PC-9 (cell line): ENCODE results near the gene ELK4. TPM values are rescaled to one million over a fixed set of nuclear protein-coding genes. Genes with fewer than 3 reads are reported as not detected.
A peak's percentile ranks its signal among the peaks of the same experiment; 100 is the strongest.

Experiments
- BruUV-seq: library from RNA; stranded (reverse); fragments of 400-500 nt; replicated peaks from 2 replicates; lab custom pipeline; 2021; lab: Mats Ljungman, UMichigan
- CTCF ChIA-PET: fragments of 300-600 bp; sonication (Branson Sonifier 250); formaldehyde crosslinking; loops from one replicate; lab custom pipeline; 2022; ENCODE audit warnings: antibody characterized with exemption; lab: Charles Lee
- POLR2A ChIA-PET: fragments of 300-600 bp; sonication (Branson Sonifier 250); formaldehyde crosslinking; loops from one replicate; lab custom pipeline; 2022; ENCODE audit warnings: antibody characterized with exemption; ENCODE audit not compliant: unreplicated experiment; lab: Charles Lee
- DNase-seq, 2 experiments: peaks; one replicate each; pipeline versions ENCODE4 v3.0.0 to v3.0.0-alpha.2; 2015 to 2022; ENCODE audit warnings: mixed read lengths in 1 of 2
- H2AFZ ChIP-seq: fragments of 200-600 bp; sonication (generic); 2 replicates; pipeline ENCODE4 v1.8.1; 2017; ENCODE audit warnings: antibody characterized with exemption
- H3F3A ChIP-seq: fragments of 200-600 bp; sonication (generic); 2 replicates; pipeline ENCODE4 v1.8.1; 2017; ENCODE audit warnings: antibody characterized with exemption, mild to moderate bottlenecking, low read depth; ENCODE audit not compliant: insufficient read depth
- H3K27ac ChIP-seq: fragments of 200-600 bp; sonication (generic); 2 replicates; pipeline ENCODE4 v1.6.1; 2016; ENCODE audit warnings: mixed run types
- H3K27me3 ChIP-seq: fragments of 200-600 bp; sonication (generic); 2 replicates; pipeline ENCODE4 v1.6.1; 2016; ENCODE audit warnings: low read depth, mixed run types; ENCODE audit not compliant: insufficient read depth
- H3K36me3 ChIP-seq: fragments of 200-600 bp; sonication (generic); 2 replicates; pipeline ENCODE4 v1.6.1; 2016; ENCODE audit warnings: low read depth, mixed run types
- H3K4me1 ChIP-seq: fragments of 200-600 bp; sonication (generic); replicated peaks from 2 replicates; pipeline ENCODE4 v1.6.1; 2016; ENCODE audit warnings: mixed run types; ENCODE audit not compliant: insufficient read depth
- H3K4me2 ChIP-seq: fragments of 200-600 bp; sonication (generic); 2 replicates; pipeline ENCODE4 v1.6.1; 2017; ENCODE audit warnings: mixed run types
- H3K4me3 ChIP-seq: fragments of 200-600 bp; sonication (generic); 2 replicates; pipeline ENCODE4 v1.6.1; 2016; ENCODE audit warnings: mixed run types
- H3K79me2 ChIP-seq: fragments of 200-600 bp; sonication (generic); 2 replicates; pipeline ENCODE4 v1.6.1; 2017; ENCODE audit warnings: low read depth, mixed run types
- H3K9me2 ChIP-seq: fragments of 200-600 bp; sonication (generic); 2 replicates; pipeline ENCODE4 v1.8.1; 2017; ENCODE audit warnings: mild to moderate bottlenecking; ENCODE audit not compliant: insufficient read depth
- H3K9me3 ChIP-seq: fragments of 200-600 bp; sonication (generic); 2 replicates; pipeline ENCODE4 v1.8.1; 2016; ENCODE audit warnings: low read depth; ENCODE audit not compliant: insufficient read depth
- H4K20me1 ChIP-seq: fragments of 200-600 bp; sonication (generic); 2 replicates; pipeline ENCODE4 v1.8.1; 2017; ENCODE audit not compliant: insufficient read depth
- EZH2 ChIP-seq: fragments of 200-600 bp; sonication (generic); IDR thresholded peaks from 2 replicates; pipeline ENCODE4 v1.8.0; 2017; ENCODE audit warnings: antibody characterized with exemption, low read depth
- intact Hi-C: fragments of 100-400 bp; cut with micrococcal nuclease; formaldehyde crosslinking; loops from one replicate; pipeline ENCODE4 v1.10.0; 2022; ENCODE audit not compliant: unreplicated experiment
- total RNA-seq: library from RNA; stranded (reverse); gene quantifications from 2 replicates; pipeline ENCODE4 v1.2.3, GENCODE V29; 2021
- TF ChIP-seq, protein P1 (sequence below): fragments of 200-600 bp; sonication (generic); conservative IDR thresholded peaks from 2 replicates; pipeline ENCODE4 v1.6.1; 2017; ENCODE audit warnings: mixed run types, antibody characterized with exemption, mild to moderate bottlenecking, moderate library complexity

ELK4 gene
- total RNA-seq, 1 experiment from 2014 or later = 48.1 TPM

DNA sequence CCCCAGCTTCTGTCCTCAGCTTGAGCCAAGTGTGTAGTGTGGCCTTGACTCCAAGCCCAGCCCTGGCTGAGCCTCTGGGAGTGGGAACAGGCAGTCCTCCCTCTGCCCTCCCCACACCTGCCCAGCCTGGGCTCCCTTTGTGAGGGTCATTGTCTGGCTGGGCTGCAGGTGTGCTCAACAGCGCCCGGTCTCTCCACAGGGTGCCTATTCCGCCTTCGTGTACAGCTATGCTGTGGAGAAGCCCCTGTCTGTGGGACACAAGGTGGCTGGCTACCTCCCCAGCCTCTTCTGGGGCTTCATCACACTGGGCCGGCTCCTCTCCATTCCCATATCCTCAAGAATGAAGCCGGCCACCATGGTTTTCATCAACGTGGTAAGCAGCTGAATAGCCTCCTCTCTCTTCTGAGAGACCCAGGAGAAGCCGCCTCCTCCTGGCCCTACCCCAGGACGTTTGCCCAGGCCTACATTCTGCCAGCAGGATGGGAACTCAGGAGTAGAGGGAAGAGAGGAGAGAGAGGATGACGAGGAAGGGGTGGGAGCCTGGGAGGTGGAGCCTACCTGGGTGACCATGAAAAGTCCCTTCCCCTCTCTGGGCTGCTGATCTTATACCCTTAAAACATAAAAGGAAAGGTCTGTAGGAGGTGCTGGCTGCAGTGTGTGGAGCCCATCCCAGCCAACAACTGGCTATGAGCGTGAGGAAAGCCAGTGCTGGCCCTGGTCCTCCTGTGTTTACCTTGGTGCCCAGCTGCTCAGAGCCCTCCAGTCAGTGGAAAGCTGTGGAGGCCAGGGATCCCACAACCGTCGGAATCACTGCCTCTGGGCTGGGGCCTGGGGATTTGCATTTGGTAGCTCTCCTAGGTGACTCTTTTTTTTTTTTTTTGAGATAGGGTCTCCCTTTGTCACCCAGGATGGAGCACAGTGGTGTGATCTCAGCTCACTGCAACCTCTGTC is 45.7 kb downstream of the ELK4 start:
- Histone ChIP-seq H3K9me2 (peaks cover 5% of the 10 kb centered on the region; the same call in 1 of the 2 replicates), H3K27me3 (no peaks in the 10 kb centered on the region), H2AFZ (no peak overlapping the region), H3K9me3 (no peaks in the 10 kb centered on the region), H4K20me1 (no peaks in the 10 kb centered on the region), H3K36me3 (no peaks in the 10 kb centered on the region), H3K4me3 (no peak overlapping the region), H3K4me1 (peaks cover 24% of the 10 kb centered on the region), H3K27ac (no peak overlapping the region), H3F3A (peaks cover 5% of the 10 kb centered on the region; the same call in 1 of the 2 replicates), H3K4me2 (peak overlapping the region; percentile 28), H3K79me2 (no peaks in the 10 kb centered on the region)
- no TSS peak for BruUV-seq
- POLR2A ChIA-PET = no interaction called here
- TF ChIP-seq, protein P1, sequence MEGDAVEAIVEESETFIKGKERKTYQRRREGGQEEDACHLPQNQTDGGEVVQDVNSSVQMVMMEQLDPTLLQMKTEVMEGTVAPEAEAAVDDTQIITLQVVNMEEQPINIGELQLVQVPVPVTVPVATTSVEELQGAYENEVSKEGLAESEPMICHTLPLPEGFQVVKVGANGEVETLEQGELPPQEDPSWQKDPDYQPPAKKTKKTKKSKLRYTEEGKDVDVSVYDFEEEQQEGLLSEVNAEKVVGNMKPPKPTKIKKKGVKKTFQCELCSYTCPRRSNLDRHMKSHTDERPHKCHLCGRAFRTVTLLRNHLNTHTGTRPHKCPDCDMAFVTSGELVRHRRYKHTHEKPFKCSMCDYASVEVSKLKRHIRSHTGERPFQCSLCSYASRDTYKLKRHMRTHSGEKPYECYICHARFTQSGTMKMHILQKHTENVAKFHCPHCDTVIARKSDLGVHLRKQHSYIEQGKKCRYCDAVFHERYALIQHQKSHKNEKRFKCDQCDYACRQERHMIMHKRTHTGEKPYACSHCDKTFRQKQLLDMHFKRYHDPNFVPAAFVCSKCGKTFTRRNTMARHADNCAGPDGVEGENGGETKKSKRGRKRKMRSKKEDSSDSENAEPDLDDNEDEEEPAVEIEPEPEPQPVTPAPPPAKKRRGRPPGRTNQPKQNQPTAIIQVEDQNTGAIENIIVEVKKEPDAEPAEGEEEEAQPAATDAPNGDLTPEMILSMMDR = no peak
- no peak for TF ChIP-seq EZH2
- intact Hi-C loops = loop anchor here (10.0 kb wide), 1 partner anchor 329 kb away; no protein-coding TSS in a partner anchor
- DNase-seq = no peak
- CTCF ChIA-PET = interaction anchor here (0.6 to 0.8 kb wide), 2 partner anchors 42 to 69 kb away, joined by 3 to 12 read pairs; no protein-coding TSS in a partner anchor

GRCh38 chr1:205585169-205585834 is 46.5 kb downstream of the ELK4 start:
- Histone ChIP-seq H3K9me3 (no peaks in the 10 kb centered on the region), H3K9me2 (peaks cover 5% of the 10 kb centered on the region; the same call in 1 of the 2 replicates), H4K20me1 (no peaks in the 10 kb centered on the region), H3K4me1 (peaks cover 32% of the 10 kb centered on the region), H3K27me3 (no peaks in the 10 kb centered on the region), H3K36me3 (no peaks in the 10 kb centered on the region), H3K4me3 (no peak overlapping the region), H3K4me2 (peak overlapping the region; percentile 28), H3K79me2 (no peaks in the 10 kb centered on the region), H3K27ac (no peak overlapping the region), H3F3A (peaks cover 5% of the 10 kb centered on the region; the same call in 1 of the 2 replicates), H2AFZ (no peak overlapping the region)
- BruUV-seq = no TSS peak
- TF ChIP-seq EZH2 = no peak
- TF ChIP-seq, protein P1 = no peak
- ChIA-PET POLR2A (no interaction called here), CTCF (interaction anchor here (0.6 to 0.8 kb wide), 3 partner anchors 42 to 72 kb away, joined by 3 to 12 read pairs (median 4); no protein-coding TSS in a partner anchor)
- DNase-seq = peak in 1 of 2 experiments; percentile 56
- intact Hi-C loops = loop anchor here (10.0 kb wide), 1 partner anchor 329 kb away; no protein-coding TSS in a partner anchor

DNA sequence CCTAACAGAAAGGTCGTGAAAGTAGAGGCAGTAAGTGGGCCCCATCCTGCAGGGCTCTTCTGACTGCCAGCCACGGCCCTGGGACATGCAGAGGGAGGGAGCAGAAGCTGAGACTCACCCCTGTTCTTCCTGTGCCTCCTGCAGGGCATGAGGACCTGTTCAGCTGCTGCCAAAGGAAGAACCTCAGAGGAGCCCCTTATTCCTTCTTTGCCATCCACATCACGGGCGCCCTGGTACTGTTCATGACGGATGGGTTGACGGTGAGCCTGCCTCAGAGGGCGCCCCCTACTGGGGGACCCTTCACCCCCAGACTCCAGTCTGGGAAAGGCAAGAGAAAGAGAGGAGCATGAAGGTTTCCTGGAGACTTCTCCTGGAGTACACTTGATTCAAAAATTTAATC is 47.1 kb downstream of the ELK4 start:
- H3K9me3 ChIP-seq = no peaks in the 10 kb centered on the region
- no peak overlapping the region for H2AFZ ChIP-seq
- peaks cover 7% of the 10 kb centered on the region; the same call in 1 of the 2 replicates for H3F3A ChIP-seq

More for the DNA sequence above, 47.1 kb downstream of the ELK4 start:
- no peak for DNase-seq
- Histone ChIP-seq H3K9me2 (peaks cover 5% of the 10 kb centered on the region; the same call in 1 of the 2 replicates), H3K4me1 (peaks cover 38% of the 10 kb centered on the region), H3K4me2 (0 out of 2 replicates have a peak overlapping the region, but pooled peaks have one; percentile 13), H3K79me2 (no peaks in the 10 kb centered on the region), H4K20me1 (no peaks in the 10 kb centered on the region), H3K4me3 (no peak overlapping the region), H3K27me3 (no peaks in the 10 kb centered on the region), H3K27ac (no peak overlapping the region), H3K36me3 (no peaks in the 10 kb centered on the region)
- intact Hi-C loops = loop anchor here (10.0 kb wide), 1 partner anchor 330 kb away; no protein-coding TSS in a partner anchor
- TF ChIP-seq, protein P1 = no peak; the same call in 1 of the 2 replicates
- TF ChIP-seq EZH2 = no peak
- CTCF ChIA-PET = interaction anchor here (0.6 to 0.8 kb wide), 2 partner anchors 41 to 73 kb away, joined by 3 to 4 read pairs; no protein-coding TSS in a partner anchor
- no TSS peak for BruUV-seq
- POLR2A ChIA-PET = no interaction called here
